Activated naive CD4-positive, alpha-beta T cell treated with Interleukin-2 at 50 U/mL for 16 hours (primary cell): Measurements from ENCODE around the gene DNAJC5.
"Not testable (repeated sequence)": the region's sequence is repeated elsewhere in the genome, so short reads cannot be mapped to it uniquely, and the experiment has no call there.

Source experiments
- DNase-seq: peaks from one replicate; pipeline ENCODE4 v3.0.0-alpha.2; 2020

DNAJC5 gene

GRCh38 chr20:63915471-63915870 lies 20.5 kb downstream of the DNAJC5 start:
- no peak for DNase-seq

DNA sequence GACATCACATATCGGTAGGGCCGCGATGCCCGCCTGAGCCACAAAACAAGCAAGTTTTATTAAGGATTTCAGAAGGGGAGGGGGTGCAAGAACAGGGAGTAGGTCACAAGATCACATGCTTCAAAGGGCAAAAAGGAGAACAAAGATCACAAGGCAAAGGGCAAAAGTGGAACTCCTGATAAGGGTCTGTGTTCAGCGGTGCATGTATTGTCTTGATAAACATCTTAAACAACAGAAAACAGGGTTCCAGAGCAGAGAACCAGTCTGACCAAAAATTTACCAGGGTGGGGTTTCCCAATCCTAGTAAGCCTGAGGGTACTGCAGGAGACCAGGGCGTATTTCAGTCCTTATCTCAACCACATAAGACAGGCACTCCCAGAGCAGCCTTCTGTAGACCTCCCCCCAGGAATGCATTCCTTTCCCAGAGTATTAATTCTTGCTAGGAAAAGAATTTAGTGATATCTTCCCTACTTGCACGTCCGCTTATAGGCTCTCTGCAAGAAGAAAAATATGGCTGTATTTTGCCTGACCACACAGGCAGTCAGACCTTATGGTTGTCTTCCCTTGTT lies 21.5 kb downstream of the DNAJC5 start:
- not testable (repeated sequence) for DNase-seq

GRCh38 chr20:63917811-63918210 lies 22.9 kb downstream of the DNAJC5 start:
- no peak for DNase-seq

DNA sequence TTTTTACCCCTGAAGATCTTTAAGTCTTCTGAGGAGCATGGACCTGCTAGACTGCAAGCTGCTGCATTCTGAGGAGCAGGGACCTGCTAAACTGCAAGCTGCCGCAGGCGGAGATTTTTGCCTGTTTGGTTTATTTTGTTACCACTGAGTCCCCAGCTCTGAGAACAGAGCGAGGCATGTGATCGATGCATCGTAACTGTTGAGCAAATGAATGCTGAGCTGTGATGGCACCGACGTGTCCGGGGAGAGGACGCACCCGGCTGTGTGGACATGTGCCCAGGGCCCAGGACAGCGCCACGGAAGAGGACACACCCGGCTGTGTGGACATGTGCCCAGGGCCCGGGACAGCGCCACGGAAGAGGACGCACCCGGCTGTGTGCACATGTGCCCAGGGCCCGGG lies 24.2 kb downstream of the DNAJC5 start:
- no peak for DNase-seq

- DNase-seq = no peak
These were observed 25.3 kb downstream of the DNAJC5 start for GRCh38 chr20:63920226-63920625.

GRCh38 chr20:63923651-63924050 lies 28.7 kb downstream of the DNAJC5 start:
- DNase-seq = no peak

- no peak for DNase-seq
These were observed 29.3 kb downstream of the DNAJC5 start for GRCh38 chr20:63924241-63924640.

DNA sequence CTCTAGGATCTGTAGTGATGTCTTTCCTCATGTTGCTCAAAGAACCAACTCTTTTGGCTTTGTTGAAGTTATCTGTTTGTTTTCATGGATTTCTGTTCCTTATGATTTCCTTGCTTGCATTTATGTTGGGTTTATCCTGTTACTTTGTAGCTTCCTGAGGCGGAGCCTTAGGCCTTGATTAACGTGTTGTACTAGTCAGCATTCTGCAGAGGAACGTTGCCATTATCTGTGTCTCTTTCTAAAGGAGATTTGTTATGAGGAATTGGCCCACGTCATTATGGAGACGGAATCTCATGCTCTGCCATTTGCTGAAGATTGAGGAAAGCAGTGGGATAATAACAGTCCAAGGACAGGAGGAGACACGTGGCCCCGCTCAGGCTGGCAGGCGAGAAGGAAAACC lies 31.4 kb downstream of the DNAJC5 start:
- DNase-seq = no peak

- no peak for DNase-seq
These were observed 34.1 kb downstream of the DNAJC5 start for GRCh38 chr20:63929071-63929470.

GRCh38 chr20:63929473-63929883 lies 34.6 kb downstream of the DNAJC5 start:
- not testable (repeated sequence) for DNase-seq

- DNase-seq = no peak
These were observed 36.1 kb downstream of the DNAJC5 start for GRCh38 chr20:63930971-63931553.

DNA sequence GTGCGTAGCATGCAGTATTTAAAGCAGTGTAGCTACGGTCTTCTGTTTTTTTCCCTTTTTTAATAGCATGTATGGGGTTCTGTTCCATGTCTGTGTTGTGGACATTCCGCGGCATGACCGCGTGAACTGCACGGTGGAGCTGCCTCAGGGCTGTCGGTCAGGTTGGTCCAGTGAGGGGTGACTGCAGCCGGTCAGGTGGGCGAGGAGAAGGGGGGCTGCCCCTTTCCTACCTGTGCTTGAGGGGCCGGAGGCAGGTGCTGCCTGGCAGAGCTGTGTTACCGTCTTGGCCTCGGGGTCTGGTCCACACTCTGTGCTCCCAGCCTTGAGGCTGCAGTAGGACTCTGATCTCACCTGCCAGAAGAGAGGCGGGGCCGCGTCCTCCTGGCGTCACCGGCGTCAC lies 36.8 kb downstream of the DNAJC5 start:
- no peak for DNase-seq

- no peak for DNase-seq
These were observed 37.8 kb downstream of the DNAJC5 start for GRCh38 chr20:63932606-63933160.

DNA sequence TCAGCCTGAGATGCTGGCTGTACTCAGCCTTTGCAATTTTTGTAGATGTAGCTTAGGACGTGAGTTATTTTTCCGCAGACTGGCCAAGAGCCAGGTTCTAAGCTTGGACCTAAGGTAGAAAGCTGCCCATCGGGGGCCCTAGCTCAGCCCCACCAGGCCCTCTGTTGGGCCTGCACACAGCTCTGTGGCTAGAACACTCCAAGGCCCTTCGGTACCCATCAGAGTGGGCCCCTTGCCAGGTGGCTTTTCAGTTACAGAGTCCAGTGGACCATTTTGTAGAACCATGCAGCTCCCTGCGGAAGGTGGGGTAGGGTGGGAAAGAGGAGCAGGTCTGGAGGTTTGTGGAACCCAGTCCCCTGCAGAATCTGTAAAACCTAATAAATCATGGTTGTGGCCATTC lies 38.7 kb downstream of the DNAJC5 start:
- no peak for DNase-seq

GRCh38 chr20:63934271-63935068 lies 39.5 kb downstream of the DNAJC5 start:
- no peak for DNase-seq

GRCh38 chr20:63935447-63935846 lies 40.5 kb downstream of the DNAJC5 start:
- DNase-seq = no peak

DNA sequence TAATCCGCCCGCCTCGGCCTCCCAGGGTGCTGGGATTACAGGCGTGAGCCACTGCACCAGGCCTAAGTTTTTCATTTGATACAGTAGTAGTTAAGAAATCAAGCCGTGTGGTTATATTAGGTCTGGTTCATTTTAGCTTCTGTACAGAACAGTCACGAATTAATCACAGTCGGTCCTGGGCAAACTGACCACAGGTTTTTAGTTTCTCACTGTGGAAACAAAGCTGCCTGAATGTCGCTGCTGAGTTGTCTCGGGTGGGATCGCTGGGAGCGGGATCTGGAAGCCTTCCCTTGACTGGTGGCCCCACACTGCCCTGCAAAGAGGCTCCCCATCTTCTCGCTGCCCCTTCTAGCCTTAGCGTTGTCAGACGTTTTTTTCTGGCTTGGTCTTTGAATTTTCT lies 42.7 kb downstream of the DNAJC5 start:
- DNase-seq = no peak

- no peak for DNase-seq
These were observed 44.4 kb downstream of the DNAJC5 start for GRCh38 chr20:63939061-63939935.

DNA sequence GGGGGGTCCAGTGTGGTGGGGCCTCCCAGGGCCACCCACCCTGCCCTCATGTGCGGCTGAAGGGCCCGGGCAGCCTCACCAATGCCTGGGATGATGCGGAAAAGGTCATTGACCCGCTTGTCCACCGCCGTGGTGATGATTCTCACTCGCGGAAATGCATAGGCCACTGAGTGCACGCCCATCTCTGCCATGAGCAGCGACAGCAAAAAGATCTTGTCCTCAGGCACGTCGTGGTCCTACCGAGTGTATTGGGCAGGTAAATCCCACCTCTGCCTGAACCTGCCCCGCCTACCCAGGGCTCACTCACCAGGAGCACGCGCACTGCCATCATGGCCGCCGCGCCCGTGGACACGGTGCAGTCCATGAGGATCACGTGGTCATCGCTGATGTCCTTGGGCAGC lies 45.1 kb downstream of the DNAJC5 start:
- DNase-seq = no peak

DNA sequence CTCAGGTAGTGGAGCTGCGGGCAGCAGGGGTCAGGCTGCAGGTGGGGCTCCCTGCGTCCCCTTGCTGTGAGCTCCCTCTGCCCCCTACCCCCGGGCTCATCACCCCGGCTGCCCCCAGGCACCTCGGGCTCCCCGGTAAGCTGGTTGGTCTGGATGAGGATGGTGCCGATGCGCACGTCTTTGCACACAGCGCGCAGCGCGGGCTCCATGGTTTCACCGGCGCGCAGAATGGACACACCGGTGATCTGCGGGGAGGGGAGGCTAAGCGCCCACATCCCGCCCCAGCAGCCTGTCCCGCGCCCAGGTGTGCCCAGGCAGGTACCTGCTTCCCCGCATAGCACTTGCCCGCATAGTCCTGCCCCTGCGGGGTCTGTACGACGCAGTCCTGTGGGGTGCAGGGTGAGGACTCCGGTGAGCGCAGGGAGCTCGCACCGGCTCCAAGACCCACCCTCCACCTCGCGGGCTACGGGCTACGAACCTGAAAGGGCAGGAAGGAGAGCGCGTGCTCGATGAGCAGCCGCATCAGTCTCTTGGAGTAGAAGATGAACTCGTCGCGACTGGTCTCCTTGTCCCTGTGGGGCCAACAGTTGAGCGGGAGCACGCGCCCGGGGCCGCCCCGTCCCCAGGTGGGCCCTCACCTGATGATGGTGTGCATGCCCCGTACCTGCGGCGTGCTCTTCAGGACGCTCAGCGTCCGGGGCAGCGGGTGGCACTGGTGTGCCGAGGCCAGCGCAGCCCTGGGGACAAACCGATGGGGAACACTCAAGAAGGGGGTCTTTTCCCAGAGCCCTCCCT lies 45.7 kb downstream of the DNAJC5 start:
- no peak for DNase-seq

GRCh38 chr20:63941282-63942081 lies 46.6 kb downstream of the DNAJC5 start:
- peak; percentile 64 for DNase-seq
